ENCODE results near the gene USP17L30.
"Not testable (repeated sequence)": the region's sequence is repeated elsewhere in the genome, so short reads cannot be mapped to it uniquely, and the experiment has no call there.

DNA sequence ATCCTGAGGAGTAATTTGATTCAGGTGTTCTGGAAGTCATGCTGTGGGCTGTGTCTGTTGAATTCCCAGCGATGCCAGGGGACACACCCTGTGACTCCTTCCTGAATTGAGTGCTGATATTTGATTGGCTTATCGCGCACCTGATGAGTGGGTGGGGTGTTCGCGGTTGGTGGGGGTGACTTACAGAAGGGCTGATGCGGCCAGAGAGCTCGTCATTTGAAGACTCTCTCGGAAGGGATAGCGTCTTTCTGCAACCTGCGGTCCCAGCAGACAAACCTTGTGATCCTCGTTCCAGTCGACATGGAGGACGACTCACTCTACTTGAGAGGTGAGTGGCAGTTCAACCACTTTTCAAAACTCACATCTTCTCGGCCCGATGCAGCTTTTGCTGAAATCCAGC, 14.3 kb upstream of the USP17L30 start, which contains the start of gene USP17L28:
- TF ChIP-seq, protein P1, sequence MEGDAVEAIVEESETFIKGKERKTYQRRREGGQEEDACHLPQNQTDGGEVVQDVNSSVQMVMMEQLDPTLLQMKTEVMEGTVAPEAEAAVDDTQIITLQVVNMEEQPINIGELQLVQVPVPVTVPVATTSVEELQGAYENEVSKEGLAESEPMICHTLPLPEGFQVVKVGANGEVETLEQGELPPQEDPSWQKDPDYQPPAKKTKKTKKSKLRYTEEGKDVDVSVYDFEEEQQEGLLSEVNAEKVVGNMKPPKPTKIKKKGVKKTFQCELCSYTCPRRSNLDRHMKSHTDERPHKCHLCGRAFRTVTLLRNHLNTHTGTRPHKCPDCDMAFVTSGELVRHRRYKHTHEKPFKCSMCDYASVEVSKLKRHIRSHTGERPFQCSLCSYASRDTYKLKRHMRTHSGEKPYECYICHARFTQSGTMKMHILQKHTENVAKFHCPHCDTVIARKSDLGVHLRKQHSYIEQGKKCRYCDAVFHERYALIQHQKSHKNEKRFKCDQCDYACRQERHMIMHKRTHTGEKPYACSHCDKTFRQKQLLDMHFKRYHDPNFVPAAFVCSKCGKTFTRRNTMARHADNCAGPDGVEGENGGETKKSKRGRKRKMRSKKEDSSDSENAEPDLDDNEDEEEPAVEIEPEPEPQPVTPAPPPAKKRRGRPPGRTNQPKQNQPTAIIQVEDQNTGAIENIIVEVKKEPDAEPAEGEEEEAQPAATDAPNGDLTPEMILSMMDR (conservative IDR thresholded peaks at IDR 0.05; ENCODE audit: low read length): not testable (repeated sequence)
- TF ChIP-seq EZH2phosphoT487 (IDR thresholded peaks at IDR 0.05; ENCODE audit: borderline replicate concordance): not testable (repeated sequence)
